SK-N-SH treated with all-trans-retinoic acid at 6 μM for 48 hours (cell line): ENCODE results near the gene VPS13D.
A peak's percentile ranks its signal among the peaks of the same experiment; 100 is the strongest.

ENCODE experiments used
- ATAC-seq: fragments of 200-7000 bp; cut with Tn5 transposase; 3 replicates; pipeline ENCODE4 v1.9.1; 2020; ENCODE audit warnings: mild to moderate bottlenecking, moderate library complexity
- ARNTL ChIP-seq: fragments of 450-650 bp; formaldehyde crosslinking; IDR thresholded peaks from 2 replicates; pipeline ENCODE4 v1.5.0; 2020; ENCODE audit warnings: low read depth, mild to moderate bottlenecking, moderate library complexity, borderline replicate concordance
- BACH2 ChIP-seq: fragments of 250-450 bp; sonication (Bioruptor Pico); IDR thresholded peaks from 2 replicates; pipeline ENCODE4 v1.9.0; 2021; ENCODE audit warnings: mild to moderate bottlenecking, borderline replicate concordance
- CSDC2 ChIP-seq: fragments of 250-450 bp; sonication (Bioruptor Pico); IDR thresholded peaks from 2 replicates; pipeline ENCODE4 v1.5.0; 2020; ENCODE audit warnings: mild to moderate bottlenecking, moderate library complexity
- ESRRG ChIP-seq: fragments of 250-450 bp; sonication (Bioruptor Pico); IDR thresholded peaks from 2 replicates; pipeline ENCODE4 v1.6.1; 2021; ENCODE audit warnings: mild to moderate bottlenecking
- GLIS3 ChIP-seq: fragments of 250-450 bp; sonication (Bioruptor Pico); IDR thresholded peaks from 2 replicates; pipeline ENCODE4 v1.5.0; 2020; ENCODE audit warnings: mild to moderate bottlenecking, moderate library complexity
- ISL1 ChIP-seq: fragments of 250-450 bp; sonication (Bioruptor Pico); IDR thresholded peaks from 2 replicates; pipeline ENCODE4 v2.1.2; 2022; ENCODE audit warnings: mild to moderate bottlenecking, moderate library complexity
- PPARA ChIP-seq: fragments of 250-450 bp; sonication (Bioruptor Pico); IDR thresholded peaks from 2 replicates; pipeline ENCODE4 v1.5.0; 2020; ENCODE audit warnings: mild to moderate bottlenecking, borderline replicate concordance
- RARB ChIP-seq: fragments of 250-450 bp; sonication (Bioruptor Pico); IDR thresholded peaks from 2 replicates; pipeline ENCODE4 v1.8.0; 2021; ENCODE audit warnings: mild to moderate bottlenecking, moderate library complexity
- SNAI2 ChIP-seq: fragments of 250-450 bp; sonication (Bioruptor Pico); IDR thresholded peaks from 2 replicates; pipeline ENCODE4 v1.5.0; 2020; ENCODE audit warnings: mild to moderate bottlenecking, moderate library complexity
- TOX ChIP-seq: fragments of 250-450 bp; sonication (Bioruptor Pico); IDR thresholded peaks from 2 replicates; pipeline ENCODE4 v1.8.0; 2021; ENCODE audit warnings: mild to moderate bottlenecking, moderate library complexity, borderline replicate concordance
- ZC3H10 ChIP-seq: fragments of 250-450 bp; sonication (Bioruptor Pico); IDR thresholded peaks from 2 replicates; pipeline ENCODE4 v1.5.1; 2021; ENCODE audit warnings: mild to moderate bottlenecking, moderate library complexity
- ZFP3 ChIP-seq: fragments of 250-450 bp; sonication (Bioruptor Pico); IDR thresholded peaks from 2 replicates; pipeline ENCODE4 v1.5.0; 2020; ENCODE audit warnings: mild to moderate bottlenecking, moderate library complexity
- ZFP30 ChIP-seq: fragments of 450-650 bp; formaldehyde crosslinking; IDR thresholded peaks from 2 replicates; pipeline ENCODE4 v1.5.0; 2022; ENCODE audit warnings: mild to moderate bottlenecking, moderate library complexity
- ZNF565 ChIP-seq: fragments of 450-650 bp; formaldehyde crosslinking; conservative IDR thresholded peaks from 2 replicates; pipeline ENCODE4 v1.5.0; 2020; ENCODE audit warnings: low read depth, mild to moderate bottlenecking, moderate library complexity
- ZNF70 ChIP-seq: fragments of 450-650 bp; formaldehyde crosslinking; IDR thresholded peaks from 2 replicates; pipeline ENCODE4 v1.5.0; 2020; ENCODE audit warnings: mild to moderate bottlenecking, moderate library complexity
- ZNF8 ChIP-seq: fragments of 450-650 bp; formaldehyde crosslinking; IDR thresholded peaks from 2 replicates; pipeline ENCODE4 v1.5.0; 2020; ENCODE audit warnings: mild to moderate bottlenecking, moderate library complexity
- TF ChIP-seq, protein P1 (sequence below): fragments of 250-450 bp; sonication (Bioruptor Pico); IDR thresholded peaks from 2 replicates; pipeline ENCODE4 v1.8.0; 2021; ENCODE audit warnings: low read depth, mild to moderate bottlenecking, moderate library complexity, borderline replicate concordance
- TF ChIP-seq, protein P2 (sequence below): fragments of 250-450 bp; sonication (Bioruptor Pico); IDR thresholded peaks from 2 replicates; pipeline ENCODE4 v1.5.1; 2021; ENCODE audit warnings: mild to moderate bottlenecking, moderate library complexity
- TF ChIP-seq, protein P3 (sequence below): fragments of 250-450 bp; sonication (Bioruptor Pico); IDR thresholded peaks from 2 replicates; pipeline ENCODE4 v1.5.0; 2020; ENCODE audit warnings: mild to moderate bottlenecking, moderate library complexity
- TF ChIP-seq, protein P4 (sequence below): fragments of 250-450 bp; sonication (Bioruptor Pico); IDR thresholded peaks from 2 replicates; pipeline ENCODE4 v1.8.0; 2020; ENCODE audit warnings: mild to moderate bottlenecking, moderate library complexity, borderline replicate concordance

VPS13D gene

DNA sequence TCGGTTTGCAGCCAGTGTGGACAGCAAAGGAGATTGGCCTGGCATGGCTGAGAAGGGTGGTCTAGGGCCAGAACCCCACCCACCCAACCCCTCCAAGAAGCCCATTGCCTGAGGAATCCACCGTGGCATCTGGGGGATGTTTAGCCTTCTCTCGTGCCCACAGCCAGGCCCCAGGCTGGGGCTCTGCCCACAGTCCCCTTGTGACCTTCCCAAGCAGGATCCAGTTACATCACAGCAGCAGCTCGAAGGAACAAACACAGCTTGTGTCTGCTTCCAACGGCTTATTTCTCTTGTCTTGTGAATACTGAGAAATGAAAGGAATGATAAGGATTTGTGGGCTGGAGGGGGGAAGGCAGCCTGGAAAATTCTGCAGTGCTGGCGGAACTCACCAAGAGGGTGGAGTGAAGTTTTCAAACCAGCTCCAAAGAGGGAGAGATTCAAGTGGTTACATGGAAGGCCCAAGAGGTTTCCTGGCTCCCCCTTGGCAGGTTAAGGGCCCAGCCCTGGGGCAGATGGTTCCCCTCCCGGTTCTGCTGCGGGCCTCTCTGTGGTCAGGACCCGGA, 326.6 kb downstream of the VPS13D start:
- ATAC-seq = peak; percentile 93
- TF ChIP-seq ZFP30 (no peak), ZFP3 (CRISPR knock-in tag) (0 out of 2 replicates have a peak, but pooled peaks have one; percentile 38), ISL1 (0 out of 2 replicates have a peak, but pooled peaks have one; percentile 7), ESRRG (CRISPR knock-in tag) (no peak), GLIS3 (CRISPR knock-in tag) (no peak), CSDC2 (CRISPR knock-in tag) (peak; percentile 78), ZNF70 (CRISPR knock-in tag) (no peak), TOX (CRISPR knock-in tag) (no peak), ZC3H10 (CRISPR knock-in tag) (no peak), SNAI2 (CRISPR knock-in tag) (0 out of 2 replicates have a peak, but pooled peaks have one; percentile 55)
- TF ChIP-seq, protein P1, sequence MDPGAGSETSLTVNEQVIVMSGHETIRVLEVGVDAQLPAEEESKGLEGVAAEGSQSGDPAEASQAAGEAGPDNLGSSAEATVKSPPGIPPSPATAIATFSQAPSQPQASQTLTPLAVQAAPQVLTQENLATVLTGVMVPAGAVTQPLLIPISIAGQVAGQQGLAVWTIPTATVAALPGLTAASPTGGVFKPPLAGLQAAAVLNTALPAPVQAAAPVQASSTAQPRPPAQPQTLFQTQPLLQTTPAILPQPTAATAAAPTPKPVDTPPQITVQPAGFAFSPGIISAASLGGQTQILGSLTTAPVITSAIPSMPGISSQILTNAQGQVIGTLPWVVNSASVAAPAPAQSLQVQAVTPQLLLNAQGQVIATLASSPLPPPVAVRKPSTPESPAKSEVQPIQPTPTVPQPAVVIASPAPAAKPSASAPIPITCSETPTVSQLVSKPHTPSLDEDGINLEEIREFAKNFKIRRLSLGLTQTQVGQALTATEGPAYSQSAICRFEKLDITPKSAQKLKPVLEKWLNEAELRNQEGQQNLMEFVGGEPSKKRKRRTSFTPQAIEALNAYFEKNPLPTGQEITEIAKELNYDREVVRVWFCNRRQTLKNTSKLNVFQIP (CRISPR knock-in tag) = no peak
- TF ChIP-seq, protein P2, sequence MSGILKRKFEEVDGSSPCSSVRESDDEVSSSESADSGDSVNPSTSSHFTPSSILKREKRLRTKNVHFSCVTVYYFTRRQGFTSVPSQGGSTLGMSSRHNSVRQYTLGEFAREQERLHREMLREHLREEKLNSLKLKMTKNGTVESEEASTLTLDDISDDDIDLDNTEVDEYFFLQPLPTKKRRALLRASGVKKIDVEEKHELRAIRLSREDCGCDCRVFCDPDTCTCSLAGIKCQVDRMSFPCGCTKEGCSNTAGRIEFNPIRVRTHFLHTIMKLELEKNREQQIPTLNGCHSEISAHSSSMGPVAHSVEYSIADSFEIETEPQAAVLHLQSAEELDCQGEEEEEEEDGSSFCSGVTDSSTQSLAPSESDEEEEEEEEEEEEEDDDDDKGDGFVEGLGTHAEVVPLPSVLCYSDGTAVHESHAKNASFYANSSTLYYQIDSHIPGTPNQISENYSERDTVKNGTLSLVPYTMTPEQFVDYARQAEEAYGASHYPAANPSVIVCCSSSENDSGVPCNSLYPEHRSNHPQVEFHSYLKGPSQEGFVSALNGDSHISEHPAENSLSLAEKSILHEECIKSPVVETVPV (CRISPR knock-in tag) = no peak
- TF ChIP-seq, all 23 proteins: peak for 4

DNA sequence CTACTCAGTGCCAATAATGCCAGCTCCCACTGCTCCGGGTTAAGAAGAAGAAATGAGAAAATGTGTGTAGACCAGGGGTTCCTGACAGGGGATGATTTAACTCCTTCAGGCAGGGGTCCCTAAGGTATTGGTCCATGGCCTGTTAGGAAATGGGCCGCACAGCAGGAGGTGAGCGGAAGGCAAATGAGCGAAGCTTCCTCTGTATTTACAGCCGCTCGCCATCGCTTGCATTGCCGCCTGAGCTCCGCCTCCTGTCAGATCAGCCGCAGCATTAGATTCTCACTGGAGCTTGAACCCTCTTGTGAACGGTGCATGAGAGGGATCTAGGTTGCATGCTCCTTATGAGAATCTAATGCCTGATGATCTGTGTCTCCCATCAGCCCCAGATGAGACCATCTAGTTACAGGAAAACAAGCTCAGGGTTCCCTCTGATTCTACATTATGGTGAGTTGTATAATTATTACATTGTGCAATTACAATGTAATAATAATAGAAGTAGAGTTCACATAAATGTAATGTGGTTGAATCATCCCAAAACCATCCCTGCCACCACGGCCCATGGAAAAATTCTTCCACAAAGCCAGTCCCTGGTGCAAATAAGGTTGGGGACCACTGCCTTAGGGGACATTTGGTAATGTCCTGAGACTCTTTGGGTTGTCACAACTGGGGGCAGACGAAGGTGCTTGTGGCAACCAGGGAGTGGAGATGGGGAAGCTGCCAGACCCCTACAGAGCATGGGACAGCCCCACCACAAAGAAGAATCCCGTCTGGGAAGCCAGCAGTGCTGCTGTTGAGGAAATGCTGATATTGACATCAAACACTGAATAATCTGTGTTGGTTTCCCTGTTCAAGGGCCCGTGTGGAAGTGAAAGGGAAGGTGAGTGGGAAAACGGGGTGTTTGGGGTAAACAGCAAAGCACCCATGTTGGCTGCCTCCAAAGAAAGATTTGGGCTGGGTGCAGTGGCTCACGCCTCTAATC, 327.4 kb downstream of the VPS13D start:
- ATAC-seq = no peak
- no peak for TF ChIP-seq ZC3H10 (CRISPR knock-in tag)
- TF ChIP-seq PPARA (CRISPR knock-in tag) = no peak
- no peak for TF ChIP-seq ZFP30
- no peak for TF ChIP-seq ZFP3 (CRISPR knock-in tag)
- TF ChIP-seq, protein P2 (CRISPR knock-in tag) = no peak
- no peak for TF ChIP-seq ZNF565 (CRISPR knock-in tag)
- TF ChIP-seq ISL1 = no peak
- no peak for TF ChIP-seq ESRRG (CRISPR knock-in tag)
- TF ChIP-seq, protein P3, sequence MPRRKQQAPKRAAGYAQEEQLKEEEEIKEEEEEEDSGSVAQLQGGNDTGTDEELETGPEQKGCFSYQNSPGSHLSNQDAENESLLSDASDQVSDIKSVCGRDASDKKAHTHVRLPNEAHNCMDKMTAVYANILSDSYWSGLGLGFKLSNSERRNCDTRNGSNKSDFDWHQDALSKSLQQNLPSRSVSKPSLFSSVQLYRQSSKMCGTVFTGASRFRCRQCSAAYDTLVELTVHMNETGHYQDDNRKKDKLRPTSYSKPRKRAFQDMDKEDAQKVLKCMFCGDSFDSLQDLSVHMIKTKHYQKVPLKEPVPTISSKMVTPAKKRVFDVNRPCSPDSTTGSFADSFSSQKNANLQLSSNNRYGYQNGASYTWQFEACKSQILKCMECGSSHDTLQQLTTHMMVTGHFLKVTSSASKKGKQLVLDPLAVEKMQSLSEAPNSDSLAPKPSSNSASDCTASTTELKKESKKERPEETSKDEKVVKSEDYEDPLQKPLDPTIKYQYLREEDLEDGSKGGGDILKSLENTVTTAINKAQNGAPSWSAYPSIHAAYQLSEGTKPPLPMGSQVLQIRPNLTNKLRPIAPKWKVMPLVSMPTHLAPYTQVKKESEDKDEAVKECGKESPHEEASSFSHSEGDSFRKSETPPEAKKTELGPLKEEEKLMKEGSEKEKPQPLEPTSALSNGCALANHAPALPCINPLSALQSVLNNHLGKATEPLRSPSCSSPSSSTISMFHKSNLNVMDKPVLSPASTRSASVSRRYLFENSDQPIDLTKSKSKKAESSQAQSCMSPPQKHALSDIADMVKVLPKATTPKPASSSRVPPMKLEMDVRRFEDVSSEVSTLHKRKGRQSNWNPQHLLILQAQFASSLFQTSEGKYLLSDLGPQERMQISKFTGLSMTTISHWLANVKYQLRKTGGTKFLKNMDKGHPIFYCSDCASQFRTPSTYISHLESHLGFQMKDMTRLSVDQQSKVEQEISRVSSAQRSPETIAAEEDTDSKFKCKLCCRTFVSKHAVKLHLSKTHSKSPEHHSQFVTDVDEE (CRISPR knock-in tag) = no peak
- no peak for TF ChIP-seq RARB (CRISPR knock-in tag)

DNA sequence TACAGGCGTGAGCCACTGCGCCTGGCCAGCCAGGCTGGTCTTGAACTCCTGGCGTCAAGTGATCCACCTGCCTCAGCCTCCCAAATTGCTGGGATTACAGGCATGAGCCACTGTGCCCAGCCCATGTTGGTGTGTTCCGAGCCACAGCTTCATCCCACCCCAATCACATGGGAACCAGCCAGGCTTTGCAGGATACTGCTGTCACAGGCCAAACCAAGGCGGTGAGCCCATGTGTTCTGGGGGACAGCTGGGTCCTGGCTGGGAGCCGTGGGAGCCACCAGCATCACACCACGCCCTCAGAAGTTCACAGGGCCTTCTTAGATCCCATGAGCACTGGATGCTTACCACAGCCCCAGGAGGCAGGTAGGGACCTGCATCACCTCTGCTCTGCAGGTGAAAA, 331.3 kb downstream of the VPS13D start:
- TF ChIP-seq, protein P4, sequence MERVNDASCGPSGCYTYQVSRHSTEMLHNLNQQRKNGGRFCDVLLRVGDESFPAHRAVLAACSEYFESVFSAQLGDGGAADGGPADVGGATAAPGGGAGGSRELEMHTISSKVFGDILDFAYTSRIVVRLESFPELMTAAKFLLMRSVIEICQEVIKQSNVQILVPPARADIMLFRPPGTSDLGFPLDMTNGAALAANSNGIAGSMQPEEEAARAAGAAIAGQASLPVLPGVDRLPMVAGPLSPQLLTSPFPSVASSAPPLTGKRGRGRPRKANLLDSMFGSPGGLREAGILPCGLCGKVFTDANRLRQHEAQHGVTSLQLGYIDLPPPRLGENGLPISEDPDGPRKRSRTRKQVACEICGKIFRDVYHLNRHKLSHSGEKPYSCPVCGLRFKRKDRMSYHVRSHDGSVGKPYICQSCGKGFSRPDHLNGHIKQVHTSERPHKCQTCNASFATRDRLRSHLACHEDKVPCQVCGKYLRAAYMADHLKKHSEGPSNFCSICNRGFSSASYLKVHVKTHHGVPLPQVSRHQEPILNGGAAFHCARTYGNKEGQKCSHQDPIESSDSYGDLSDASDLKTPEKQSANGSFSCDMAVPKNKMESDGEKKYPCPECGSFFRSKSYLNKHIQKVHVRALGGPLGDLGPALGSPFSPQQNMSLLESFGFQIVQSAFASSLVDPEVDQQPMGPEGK = no peak
- TF ChIP-seq PPARA (CRISPR knock-in tag) = no peak
- no peak for TF ChIP-seq RARB (CRISPR knock-in tag)
- TF ChIP-seq, protein P3 (CRISPR knock-in tag) = no peak
- TF ChIP-seq ZNF8 = no peak
- TF ChIP-seq ZNF70 (CRISPR knock-in tag) = no peak
- no peak for TF ChIP-seq CSDC2 (CRISPR knock-in tag)
- no peak for TF ChIP-seq ARNTL (CRISPR knock-in tag)
- no peak for TF ChIP-seq TOX (CRISPR knock-in tag)
- TF ChIP-seq BACH2 = no peak
- ATAC-seq = no peak
